HG03354 (cell line): ENCODE data around the gene FARP1.

ENCODE experiments used
- ATAC-seq: cut with Tn5 transposase; IDR thresholded peaks from one replicate; pipeline ENCODE4 v1.9.1; 2021; ENCODE audit warnings: mild to moderate bottlenecking; ENCODE audit not compliant: unreplicated experiment, poor library complexity, severe bottlenecking

The FARP1 gene

GRCh38 chr13:98427331-98427995, 284.6 kb downstream of the FARP1 start:
- ATAC-seq: no peak

GRCh38 chr13:98428256-98428966, 285.5 kb downstream of the FARP1 start:
- no peak for ATAC-seq

GRCh38 chr13:98429081-98429480, 286.2 kb downstream of the FARP1 start:
- no peak for ATAC-seq

GRCh38 chr13:98429531-98429930, 286.6 kb downstream of the FARP1 start:
- no peak for ATAC-seq

- ATAC-seq: no peak
These were observed 287.3 kb downstream of the FARP1 start for GRCh38 chr13:98429977-98430736.

- ATAC-seq: no peak
These were observed 289.7 kb downstream of the FARP1 start for GRCh38 chr13:98432638-98433037.

- no peak for ATAC-seq
These were observed 290.8 kb downstream of the FARP1 start for GRCh38 chr13:98433654-98434053.

GRCh38 chr13:98434060-98434459, 291.2 kb downstream of the FARP1 start:
- no peak for ATAC-seq

GRCh38 chr13:98435376-98435775, 292.5 kb downstream of the FARP1 start:
- ATAC-seq: no peak

- ATAC-seq: no peak
These were observed 293.5 kb downstream of the FARP1 start for GRCh38 chr13:98436233-98436910.

- ATAC-seq: no peak
These were observed 295.6 kb downstream of the FARP1 start for GRCh38 chr13:98438246-98439125.

- ATAC-seq: no peak
These were observed 296.4 kb downstream of the FARP1 start for GRCh38 chr13:98439126-98439828.

- no peak for ATAC-seq
These were observed 297.0 kb downstream of the FARP1 start for GRCh38 chr13:98439896-98440295.

- no peak for ATAC-seq
These were observed 297.6 kb downstream of the FARP1 start for GRCh38 chr13:98440390-98441055.

GRCh38 chr13:98441056-98441676, 298.3 kb downstream of the FARP1 start:
- ATAC-seq: no peak

GRCh38 chr13:98442391-98443230, 299.7 kb downstream of the FARP1 start:
- ATAC-seq: no peak

GRCh38 chr13:98443329-98443728, 300.4 kb downstream of the FARP1 start:
- ATAC-seq: no peak
